Stimulated activated CD8-positive, alpha-beta memory T cell treated with anti-CD3 and anti-CD28 coated beads, Interleukin-4, amount 100 ng/mL, for 24 hours (primary cell): ENCODE measurements around the gene EBP.
"Not testable (repeated sequence)": the region's sequence is repeated elsewhere in the genome, so short reads cannot be mapped to it uniquely, and the experiment has no call there.

ENCODE experiments used
- DNase-seq: peaks from one replicate; pipeline ENCODE4 v3.0.0-alpha.2; 2020; ENCODE audit warnings: low read depth

EBP gene

GRCh38 chrX:48525853-48526252 is 4.2 kb downstream of the EBP start:
- DNase-seq: not testable (repeated sequence)

DNA sequence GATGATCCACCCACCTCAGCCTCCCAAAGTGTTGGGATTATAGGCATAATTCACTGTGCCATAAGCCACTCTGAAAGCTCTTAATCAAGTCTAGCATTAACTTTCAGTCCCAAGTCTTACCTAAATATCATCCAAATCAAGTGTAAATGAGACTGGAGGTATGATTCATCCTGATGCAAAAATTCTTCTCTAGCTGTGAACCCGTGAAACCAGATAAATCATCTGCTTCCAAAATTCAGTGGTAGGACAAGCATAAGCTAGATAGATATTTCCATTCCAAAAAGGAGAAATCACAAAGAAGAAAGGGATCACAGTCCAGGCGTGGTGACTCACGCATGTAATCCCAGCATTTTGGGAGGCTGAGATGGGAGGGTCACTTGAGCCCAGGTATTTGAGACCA is 9.1 kb downstream of the EBP start:
- no peak for DNase-seq

DNA sequence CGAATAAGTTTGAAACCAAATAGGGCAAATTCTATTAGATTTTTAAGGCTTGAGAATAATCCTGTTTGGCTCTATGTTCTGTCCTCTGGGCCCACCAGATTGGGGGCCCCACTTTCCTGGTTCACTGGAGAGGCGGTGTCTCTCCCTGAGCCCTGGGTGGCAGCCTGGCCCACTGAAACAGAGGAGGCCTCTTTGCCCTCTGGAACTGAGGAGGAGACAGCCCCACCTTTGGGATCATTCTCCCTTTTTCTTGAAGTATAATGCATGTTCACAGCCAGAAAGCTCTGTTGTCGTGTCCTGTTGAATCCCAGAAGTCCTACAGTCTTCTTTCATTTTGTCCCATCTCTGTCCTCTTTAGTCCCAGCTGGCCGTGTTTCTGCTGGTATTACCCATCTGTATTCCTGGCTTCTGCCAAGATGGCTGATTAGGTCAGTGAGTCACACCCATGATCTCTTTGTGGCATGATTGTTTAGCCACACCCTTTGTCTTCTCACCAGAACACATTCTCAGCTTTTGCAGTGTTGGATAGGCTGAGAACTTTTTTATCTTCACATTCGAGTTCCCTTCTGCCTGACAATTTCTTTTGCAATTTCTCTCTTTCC is 9.9 kb downstream of the EBP start:
- DNase-seq: no peak

DNA sequence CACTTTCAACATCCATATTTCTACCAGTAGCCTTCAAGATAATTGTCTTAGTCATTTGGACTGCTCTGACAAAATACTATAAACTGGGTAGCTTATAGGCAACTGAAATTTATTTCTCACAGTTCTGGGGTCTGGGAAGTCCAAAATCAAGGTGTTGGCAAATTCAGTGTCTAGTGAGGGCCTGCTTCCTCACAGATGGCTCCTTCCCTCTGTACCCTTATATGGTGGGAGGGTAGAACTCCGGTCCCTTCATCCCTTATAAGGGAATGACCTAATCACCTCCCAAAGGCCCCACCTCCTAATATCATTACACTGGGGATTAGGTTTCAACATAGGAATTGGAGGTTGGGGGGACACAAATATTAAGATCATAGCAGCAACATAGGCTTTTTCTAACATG is 10.6 kb downstream of the EBP start:
- no peak for DNase-seq

DNA sequence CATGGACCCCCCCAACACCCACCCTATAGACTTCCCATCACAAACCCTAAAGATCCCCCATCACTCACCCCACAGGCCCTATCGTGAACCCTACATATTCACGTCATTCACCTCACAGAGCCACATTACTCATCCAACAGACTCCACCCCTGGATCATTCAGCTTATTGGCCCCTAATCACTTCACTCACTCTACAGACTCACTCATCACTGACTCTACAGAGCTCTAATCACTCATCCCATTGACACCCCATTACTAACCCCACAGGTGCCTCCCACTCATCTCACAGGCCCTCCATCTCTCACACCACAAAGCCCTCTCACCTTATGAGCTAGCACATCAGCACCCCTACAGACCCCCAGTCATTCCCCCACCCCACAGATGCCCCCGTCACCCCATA is 11.6 kb downstream of the EBP start:
- no peak for DNase-seq

GRCh38 chrX:48538641-48539344 is 17.2 kb downstream of the EBP start:
- no peak for DNase-seq

- DNase-seq: peak; percentile 92
Observed at GRCh38 chrX:48539345-48540027, 17.9 kb downstream of the EBP start, which contains the start of gene TBC1D25. TSS of gene TBC1D25 (plus strand) at chrX:48539714. CDS start at chrX:48539798, 84 bp downstream.

- DNase-seq: no peak
Observed at GRCh38 chrX:48540028-48540375, 18.4 kb downstream of the EBP start.

- DNase-seq: no peak
Observed at GRCh38 chrX:48540480-48540879, 18.9 kb downstream of the EBP start.

DNA sequence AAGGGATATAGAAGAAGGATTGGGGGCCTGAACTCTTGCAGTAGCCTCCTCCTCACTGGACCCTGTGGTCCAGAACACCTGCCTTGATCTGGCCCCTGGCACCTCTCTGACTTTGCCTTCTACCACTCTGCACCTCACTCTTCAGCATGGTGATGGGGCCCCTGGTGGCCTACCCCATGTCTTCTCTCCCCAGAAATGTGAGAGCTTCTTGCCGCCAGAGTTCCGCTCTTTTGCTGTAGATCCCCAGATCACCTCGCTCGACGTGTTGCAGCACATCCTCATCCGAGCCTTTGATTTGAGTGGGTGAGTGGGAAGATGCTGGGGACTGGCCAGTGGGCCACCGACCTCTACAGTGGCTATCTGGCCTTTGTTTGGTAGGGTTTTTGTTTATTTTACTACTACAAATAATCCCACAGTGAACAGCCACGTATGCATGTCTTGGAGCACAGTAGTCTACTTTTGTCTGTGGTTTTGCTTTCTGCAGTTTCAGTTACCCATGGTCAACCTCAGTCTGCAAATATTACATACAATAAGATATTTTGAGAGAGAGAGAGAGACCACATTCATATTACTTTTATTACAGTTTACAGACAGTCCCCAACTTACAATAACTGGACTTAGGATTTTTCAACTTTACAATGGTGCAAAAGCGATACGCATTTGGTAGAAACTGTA is 19.7 kb downstream of the EBP start:
- DNase-seq: no peak

DNA sequence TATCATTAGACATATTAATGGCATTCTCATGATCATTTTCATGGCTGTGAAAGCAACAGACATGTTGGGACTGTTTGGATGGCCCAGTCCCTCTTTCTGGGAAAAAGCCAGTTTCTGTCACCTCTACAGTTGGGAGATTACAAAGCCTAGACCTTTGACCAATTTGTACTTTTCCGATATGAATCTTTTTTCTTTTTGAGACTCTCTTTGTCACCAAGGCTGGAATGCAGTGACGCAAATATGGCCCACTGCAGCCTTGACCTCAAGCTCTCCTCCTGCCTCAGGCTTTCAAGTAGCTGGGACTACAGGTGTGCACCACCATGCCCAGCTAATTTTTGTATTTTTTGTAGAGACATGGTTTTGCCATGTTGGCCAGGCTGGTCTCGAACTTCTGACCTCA is 27.3 kb downstream of the EBP start:
- DNase-seq: no peak

- DNase-seq: not testable (repeated sequence)
Observed at GRCh38 chrX:48555731-48556325, 34.2 kb downstream of the EBP start.

GRCh38 chrX:48558271-48558670 is 36.7 kb downstream of the EBP start:
- no peak for DNase-seq

GRCh38 chrX:48559636-48560035 is 38.0 kb downstream of the EBP start:
- DNase-seq: no peak

- no peak for DNase-seq
Observed at GRCh38 chrX:48560056-48560455, 38.4 kb downstream of the EBP start.

DNA sequence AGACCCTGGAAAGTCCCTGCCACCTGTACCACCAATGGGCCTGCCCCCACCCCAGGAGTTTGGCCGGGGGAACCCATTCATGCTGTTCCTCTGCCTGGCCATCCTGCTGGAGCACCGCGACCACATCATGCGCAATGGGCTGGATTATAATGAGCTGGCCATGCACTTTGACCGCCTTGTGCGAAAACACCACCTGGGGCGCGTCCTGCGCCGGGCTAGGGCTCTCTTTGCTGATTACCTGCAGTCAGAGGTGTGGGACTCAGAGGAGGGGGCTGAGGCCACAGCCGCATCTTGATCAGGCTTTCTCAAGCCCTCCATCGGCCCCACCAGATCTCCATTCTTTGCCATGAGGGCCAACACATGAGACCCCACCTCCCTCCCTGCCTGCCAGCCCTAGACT is 39.1 kb downstream of the EBP start:
- no peak for DNase-seq

DNA sequence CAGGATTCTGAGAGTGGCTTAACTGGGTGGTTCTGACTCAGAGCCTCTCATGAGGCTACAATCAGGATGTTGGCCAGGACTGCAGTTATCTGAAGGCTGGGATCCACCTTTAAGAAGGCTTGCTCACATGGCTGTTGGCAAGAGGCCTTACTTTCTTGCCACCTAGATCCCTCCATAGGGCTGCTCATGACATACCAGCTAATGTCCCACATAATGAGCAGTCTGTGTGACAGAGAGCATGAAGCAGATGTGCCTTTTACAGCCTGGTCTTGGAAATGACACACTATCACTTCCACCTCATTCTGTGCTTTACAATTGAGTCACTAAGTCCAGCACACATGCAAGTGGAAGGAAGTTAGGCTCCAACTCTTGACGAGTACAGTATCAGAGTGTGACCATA is 48.4 kb downstream of the EBP start:
- no peak for DNase-seq

DNA sequence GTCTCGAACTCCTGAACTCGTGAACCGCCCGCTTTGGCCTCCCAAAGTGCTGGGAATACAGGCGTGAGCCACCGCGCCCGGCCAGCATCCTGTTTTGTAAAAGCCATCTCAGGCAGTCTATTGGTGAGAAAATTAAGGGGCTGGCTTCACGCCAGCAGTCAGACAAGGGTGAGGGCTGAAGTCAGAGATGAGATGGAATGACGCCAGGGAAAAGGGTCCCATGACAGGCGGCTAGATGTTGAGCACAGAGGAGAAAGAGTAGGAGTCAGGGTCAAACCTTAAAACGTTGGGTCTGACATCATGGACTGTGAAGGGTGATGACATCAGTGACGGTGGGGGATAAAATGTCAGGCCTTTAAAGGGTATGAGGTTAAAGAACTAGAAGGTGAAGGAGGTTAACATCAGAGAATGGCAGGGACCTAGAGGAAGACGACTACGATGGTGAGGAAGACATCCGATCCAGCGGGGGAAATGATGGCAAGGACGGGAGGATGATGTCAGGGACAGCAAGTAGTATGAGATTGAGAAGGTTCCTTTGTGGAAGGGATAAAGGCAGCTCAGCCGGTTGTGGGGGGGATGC is 52.2 kb downstream of the EBP start:
- no peak for DNase-seq

- DNase-seq: peak; percentile 85
Observed at GRCh38 chrX:48574270-48575266, 53.0 kb downstream of the EBP start, which contains the start of gene RBM3. TSS of gene RBM3 (plus strand) at chrX:48574484. CDS start at chrX:48575181, 697 bp downstream.

- DNase-seq: no peak
Observed at GRCh38 chrX:48575642-48576041, 54.0 kb downstream of the EBP start.

DNA sequence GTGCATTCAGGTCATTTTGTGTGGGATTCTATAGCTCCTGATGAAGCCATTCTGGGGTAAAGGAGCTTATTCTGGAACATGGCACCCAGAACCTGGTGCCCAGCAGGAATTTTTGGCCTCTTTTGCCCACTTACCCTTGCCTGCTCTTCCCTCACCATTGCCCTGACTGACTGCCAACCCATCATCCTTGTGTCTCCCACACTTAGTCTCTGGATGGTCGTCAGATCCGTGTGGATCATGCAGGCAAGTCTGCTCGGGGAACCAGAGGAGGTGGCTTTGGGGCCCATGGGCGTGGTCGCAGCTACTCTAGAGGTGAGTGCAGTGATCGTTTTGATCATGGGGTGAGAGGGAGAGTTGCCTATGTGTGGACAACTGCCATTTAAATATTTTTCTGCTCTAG is 54.5 kb downstream of the EBP start:
- no peak for DNase-seq
